A673 (cell line): Measurements from ENCODE around the gene COX20.

Experiments
- EZH2 ChIP-seq: fragments of 200-600 bp; sonication (generic); IDR thresholded peaks from 2 replicates; pipeline ENCODE4 v1.6.1; 2017; ENCODE audit warnings: borderline replicate concordance, low read depth, mild to moderate bottlenecking, mixed read lengths, antibody characterized with exemption, low read length; ENCODE audit not compliant: poor library complexity, severe bottlenecking
- TF ChIP-seq, protein P1 (sequence below): fragments of 300-800, 200-600 bp; sonication (generic); conservative IDR thresholded peaks from 2 replicates; pipeline ENCODE4 v1.5.1; 2017; ENCODE audit warnings: low read depth, mild to moderate bottlenecking, antibody characterized with exemption, low read length, moderate library complexity, mixed read lengths

DNA sequence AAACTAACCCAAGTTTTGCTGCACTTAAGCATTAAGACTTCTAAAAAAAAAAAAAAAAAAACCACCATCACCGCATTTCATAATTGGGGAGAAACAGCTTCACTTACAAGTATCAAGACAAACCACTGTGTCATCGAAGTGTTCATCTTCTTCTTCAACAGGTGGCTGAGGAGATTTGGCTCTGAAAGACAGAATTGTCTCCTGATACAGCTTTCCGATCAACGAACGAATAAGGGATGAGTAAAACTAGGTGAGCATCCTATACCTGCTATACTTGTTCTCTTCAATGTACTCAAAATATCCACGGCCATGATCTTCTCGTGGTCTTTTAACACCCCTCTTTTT lies 26.9 kb downstream of the COX20 start:
- TF ChIP-seq EZH2 = no peak
- TF ChIP-seq, protein P1, sequence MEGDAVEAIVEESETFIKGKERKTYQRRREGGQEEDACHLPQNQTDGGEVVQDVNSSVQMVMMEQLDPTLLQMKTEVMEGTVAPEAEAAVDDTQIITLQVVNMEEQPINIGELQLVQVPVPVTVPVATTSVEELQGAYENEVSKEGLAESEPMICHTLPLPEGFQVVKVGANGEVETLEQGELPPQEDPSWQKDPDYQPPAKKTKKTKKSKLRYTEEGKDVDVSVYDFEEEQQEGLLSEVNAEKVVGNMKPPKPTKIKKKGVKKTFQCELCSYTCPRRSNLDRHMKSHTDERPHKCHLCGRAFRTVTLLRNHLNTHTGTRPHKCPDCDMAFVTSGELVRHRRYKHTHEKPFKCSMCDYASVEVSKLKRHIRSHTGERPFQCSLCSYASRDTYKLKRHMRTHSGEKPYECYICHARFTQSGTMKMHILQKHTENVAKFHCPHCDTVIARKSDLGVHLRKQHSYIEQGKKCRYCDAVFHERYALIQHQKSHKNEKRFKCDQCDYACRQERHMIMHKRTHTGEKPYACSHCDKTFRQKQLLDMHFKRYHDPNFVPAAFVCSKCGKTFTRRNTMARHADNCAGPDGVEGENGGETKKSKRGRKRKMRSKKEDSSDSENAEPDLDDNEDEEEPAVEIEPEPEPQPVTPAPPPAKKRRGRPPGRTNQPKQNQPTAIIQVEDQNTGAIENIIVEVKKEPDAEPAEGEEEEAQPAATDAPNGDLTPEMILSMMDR = no peak
